Amygdala (tissue), 56 donors: ENCODE results near the gene MVP.

ENCODE experiments used
- DNase-seq, 56 donors: peaks; one replicate each; lab custom pipeline; 2025; lab: John Stamatoyannopoulos, UW

The MVP gene

DNA sequence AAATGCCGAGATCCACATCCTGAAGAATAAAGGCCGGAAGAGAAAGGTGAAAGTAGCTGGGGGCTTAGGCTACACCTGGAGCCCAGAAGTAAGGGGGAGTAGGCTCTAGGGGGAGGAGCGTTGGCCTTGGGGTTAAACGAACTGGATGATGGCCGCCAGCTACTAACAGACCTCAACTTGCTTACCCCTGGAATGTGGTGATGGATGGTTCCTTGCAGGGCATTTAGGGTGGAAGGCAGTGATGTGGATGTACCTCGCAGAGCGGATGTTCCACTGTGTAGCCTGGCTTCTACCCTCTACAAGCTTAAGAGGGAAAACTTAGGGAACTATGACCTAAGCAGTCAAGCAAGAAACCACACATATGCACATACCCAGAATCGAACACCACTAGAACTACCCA, 16.2 kb upstream of the MVP start:
- DNase-seq = no peak

DNA sequence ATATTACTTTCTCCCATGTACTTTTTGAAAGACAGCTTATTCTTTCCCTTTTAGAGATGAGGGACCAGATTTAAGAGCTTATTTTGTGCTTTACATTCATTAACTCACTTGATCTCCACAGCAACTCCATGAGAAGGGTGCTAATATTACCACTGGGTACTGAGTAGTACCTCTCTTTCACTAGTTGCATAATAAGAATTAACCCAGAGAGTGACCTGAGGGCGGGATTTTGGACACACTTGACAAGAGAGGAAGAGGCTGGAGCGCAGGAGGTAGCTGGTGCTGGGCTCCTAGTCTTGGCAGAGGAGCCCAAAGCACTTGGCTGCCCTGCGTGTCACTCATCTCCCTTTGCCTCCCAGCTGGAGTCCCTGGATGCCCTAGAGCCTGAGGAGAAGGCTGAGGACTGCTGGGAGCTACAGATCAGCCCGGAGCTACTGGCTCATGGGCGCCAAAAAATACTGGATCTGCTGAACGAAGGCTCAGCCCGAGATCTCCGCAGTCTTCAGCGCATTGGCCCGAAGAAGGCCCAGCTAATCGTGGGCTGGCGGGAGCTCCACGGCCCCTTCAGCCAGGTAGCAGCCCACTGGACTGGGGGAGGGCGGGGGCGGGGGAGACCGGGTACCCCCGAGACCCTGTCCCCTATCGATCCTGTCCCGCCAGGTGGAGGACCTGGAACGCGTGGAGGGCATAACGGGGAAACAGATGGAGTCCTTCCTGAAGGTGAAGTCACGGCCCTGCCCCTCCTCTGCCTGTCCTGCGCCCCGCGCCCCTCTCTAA, 15.6 kb upstream of the MVP start:
- peak in 18 of 56 donors; percentile 24 to 67 (median 43) for DNase-seq

DNA sequence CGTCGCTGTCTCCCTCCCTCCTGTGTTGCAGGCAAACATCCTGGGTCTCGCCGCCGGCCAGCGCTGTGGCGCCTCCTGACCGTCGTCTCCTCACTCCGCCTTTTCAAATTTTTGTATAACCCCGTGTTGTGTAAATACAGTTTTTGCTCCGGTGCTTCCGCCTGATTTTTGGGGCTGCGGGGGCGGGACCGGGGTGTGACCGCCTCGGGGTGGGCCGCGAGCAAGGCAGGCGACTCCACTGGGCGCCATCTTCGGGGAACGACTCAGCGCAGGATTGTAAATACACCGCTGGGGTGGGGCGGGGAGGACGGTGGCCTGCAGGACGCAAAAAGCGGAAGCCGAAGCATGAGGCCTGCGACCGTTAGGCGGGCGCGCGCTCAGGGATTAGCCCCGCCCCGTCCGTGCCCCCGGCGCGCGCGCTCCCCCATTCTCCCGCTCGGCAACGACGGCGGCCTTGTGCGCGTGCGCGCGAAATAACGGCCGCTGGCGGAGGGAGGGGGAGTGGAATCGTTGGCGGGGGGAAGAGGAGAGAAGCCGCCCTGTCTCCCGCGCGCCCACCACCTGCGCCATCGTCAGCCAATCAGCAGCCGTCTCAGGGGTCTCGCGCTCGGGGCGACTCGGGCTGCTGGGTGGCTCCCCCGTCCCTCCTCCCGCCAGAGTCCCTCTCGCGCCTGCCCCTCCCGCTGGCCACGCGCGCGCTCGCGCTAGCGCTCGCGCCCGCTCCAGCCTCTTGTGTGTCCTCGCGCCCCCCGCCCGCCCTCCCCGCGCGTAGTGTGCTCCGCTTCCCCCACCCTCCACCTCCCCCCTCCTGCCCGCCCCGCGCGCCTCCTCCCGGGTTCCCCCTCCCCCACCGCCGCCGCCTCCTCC, 14.8 kb upstream of the MVP start:
- DNase-seq = peak; percentile 69 to 99 (median 95)

DNA sequence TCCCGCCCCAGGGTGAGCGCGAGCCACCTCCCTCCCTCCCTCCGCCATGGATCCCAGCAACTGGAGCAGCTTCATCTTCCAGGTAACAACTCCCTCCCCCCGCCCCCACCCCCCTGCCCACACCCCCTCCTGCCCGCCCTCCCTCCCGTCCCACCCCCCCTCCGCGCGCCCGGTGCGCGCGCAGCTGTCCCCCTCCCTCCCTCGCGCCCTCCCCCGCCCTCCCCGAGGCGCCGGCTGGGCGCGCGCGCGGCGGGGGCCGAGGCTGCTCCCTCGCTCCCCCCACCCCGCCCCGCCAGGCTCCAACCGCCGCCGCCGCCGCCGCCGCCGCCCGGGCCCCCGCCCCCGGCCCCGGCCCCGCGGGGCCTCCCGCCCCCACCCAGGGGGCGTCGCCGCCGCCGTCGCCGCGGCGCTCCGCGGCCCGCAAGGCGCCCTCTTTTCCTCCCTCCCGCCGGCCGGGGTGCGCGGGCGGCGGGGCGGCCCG, 14.1 kb upstream of the MVP start, which contains the start of gene MAZ:
TSS of gene MAZ (plus strand) at position 431 of the 481 bp plus-strand sequence. CDS start 173 bp downstream, outside the sequence.
- peak in 10 of 56 donors; percentile 65 to 82 (median 74) for DNase-seq

DNA sequence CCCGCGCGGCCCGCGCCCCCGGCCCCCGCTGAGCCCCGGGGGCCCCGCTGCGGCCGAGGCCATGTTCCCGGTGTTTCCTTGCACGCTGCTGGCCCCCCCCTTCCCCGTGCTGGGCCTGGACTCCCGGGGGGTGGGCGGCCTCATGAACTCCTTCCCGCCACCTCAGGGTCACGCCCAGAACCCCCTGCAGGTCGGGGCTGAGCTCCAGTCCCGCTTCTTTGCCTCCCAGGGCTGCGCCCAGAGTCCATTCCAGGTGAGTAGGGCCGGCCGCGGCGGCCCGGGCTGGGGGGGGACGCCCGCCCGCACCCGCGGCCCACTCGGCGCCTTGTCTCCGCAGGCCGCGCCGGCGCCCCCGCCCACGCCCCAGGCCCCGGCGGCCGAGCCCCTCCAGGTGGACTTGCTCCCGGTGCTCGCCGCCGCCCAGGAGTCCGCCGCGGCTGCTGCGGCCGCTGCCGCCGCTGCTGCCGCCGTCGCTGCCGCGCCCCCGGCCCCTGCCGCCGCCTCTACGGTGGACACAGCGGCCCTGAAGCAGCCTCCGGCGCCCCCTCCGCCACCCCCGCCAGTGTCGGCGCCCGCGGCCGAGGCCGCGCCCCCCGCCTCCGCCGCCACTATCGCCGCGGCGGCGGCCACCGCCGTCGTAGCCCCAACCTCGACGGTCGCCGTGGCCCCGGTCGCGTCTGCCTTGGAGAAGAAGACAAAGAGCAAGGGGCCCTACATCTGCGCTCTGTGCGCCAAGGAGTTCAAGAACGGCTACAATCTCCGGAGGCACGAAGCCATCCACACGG, 13.4 kb upstream of the MVP start:
- DNase-seq = peak in 9 of 56 donors; percentile 11 to 53 (median 22)

DNA sequence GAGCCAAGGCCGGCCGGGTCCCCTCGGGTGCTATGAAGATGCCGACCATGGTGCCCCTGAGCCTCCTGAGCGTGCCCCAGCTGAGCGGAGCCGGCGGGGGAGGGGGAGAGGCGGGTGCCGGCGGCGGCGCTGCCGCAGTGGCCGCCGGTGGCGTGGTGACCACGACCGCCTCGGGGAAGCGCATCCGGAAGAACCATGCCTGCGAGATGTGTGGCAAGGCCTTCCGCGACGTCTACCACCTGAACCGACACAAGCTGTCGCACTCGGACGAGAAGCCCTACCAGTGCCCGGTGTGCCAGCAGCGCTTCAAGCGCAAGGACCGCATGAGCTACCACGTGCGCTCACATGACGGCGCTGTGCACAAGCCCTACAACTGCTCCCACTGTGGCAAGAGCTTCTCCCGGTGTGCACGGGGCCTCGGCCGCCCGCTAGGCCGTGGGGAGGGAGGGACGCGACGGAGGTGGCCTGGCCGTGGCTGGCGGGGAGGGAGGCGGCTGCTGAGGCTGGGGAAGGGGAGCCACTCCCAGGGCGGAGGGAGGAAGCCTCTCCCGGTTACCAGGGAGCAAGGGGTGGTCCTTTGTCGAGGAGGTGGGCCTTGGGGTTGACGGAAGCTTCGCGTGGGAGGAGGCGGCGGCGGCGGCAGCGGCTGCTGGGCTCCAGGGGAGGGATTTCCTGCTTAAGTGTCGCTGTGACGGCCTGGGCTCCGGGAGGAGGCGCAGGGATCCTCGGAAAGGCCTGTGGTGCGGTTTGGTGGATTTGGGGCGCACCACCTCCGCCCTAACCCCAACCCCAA, 12.6 kb upstream of the MVP start:
- DNase-seq = peak in 52 of 56 donors; percentile 42 to 96 (median 84)

DNA sequence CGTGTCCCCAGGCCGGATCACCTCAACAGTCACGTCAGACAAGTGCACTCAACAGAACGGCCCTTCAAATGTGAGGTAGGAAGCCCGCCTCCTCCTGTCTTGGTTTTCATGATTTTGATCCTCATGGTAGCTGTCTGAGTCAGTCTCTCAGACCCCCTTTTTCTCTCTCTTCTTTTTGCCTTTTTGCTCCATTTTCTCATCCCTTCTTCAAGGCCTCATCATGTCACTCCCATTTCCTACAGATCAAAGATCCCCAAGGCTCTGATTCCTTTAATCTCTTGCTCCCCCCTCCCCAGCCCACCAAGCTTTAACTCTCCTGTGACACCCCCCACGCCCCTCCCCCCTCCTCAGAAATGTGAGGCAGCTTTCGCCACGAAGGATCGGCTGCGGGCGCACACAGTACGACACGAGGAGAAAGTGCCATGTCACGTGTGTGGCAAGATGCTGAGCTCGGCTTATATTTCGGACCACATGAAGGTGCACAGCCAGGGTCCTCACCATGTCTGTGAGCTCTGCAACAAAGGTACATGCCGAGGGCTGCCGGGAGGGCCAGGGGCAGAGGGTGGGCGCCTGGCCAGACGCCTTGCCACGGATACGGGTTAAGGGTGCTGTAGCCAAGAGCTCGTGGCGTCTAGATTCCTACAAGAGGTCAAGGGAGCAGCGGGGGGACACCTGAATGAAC, 11.9 kb upstream of the MVP start:
- DNase-seq = no peak

DNA sequence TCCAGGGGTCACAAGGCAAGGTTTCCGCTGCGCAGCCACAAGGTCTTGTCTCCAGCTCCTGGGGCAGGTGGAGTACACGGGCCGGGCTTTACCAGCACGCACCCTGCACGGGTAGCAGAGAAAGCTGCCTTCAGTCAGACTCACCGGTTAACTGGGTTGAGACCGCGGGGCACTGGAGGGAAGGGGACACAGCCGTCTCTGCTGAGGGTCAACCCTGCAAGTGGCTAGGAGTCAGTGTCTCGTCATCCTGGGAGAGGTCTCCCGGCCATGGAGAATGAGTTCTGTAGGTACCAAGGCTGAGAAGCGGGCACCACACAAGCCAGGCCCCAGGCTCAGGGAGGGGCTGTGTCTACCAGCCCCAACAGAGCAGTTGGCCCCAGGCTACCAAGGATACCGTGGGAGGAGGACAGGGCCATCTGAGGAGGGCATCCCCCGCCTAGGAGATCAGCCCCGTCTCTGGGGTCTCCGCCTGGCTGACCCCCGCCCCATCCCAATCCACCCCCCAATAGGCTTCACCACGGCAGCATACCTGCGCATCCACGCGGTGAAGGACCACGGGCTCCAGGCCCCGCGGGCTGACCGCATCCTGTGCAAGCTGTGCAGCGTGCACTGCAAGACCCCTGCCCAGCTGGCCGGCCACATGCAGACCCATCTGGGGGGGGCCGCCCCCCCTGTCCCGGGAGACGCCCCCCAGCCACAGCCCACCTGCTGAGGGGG, 11.1 kb upstream of the MVP start:
- DNase-seq = no peak

DNA sequence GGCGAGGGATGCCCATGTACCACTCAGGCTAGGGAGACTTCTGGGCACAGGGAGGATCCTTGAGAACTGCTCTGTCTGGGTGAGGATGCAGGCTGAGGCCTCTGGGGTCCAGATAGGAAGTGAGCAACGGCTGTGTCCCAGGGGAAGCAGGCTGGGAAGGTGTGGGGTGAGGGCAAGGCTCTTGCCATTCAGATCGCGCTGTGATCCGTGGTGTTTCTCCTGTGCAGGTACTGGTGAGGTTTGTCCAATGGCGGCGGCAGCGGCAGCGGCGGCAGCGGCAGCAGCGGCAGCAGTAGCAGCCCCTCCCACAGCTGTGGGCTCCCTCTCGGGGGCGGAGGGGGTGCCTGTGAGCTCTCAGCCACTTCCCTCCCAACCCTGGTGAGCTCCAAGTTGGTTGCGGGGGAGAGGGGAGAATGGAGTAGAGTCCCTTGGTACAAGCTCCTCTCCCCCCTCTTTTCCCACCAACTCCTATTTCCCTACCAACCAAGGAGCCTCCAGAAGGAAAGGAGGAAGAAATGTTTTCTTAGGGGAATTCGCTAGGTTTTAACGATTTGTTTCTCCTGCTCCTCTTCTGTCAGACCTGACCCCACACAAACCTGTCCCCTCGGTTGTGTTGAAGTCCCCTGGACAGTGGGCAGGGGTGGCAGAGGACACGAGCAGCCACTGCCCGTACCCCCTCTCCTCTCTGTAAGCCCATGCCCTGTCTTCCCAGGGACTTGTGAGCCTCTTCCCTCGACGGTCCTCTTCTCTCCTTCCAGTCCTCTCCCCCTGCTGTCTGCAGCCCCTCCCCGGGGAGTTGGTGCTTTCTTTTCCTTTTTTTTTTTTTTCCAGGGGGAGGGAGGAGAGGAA, 10.2 kb upstream of the MVP start:
- peak in 1 of 56 donors; percentile 17 for DNase-seq

DNA sequence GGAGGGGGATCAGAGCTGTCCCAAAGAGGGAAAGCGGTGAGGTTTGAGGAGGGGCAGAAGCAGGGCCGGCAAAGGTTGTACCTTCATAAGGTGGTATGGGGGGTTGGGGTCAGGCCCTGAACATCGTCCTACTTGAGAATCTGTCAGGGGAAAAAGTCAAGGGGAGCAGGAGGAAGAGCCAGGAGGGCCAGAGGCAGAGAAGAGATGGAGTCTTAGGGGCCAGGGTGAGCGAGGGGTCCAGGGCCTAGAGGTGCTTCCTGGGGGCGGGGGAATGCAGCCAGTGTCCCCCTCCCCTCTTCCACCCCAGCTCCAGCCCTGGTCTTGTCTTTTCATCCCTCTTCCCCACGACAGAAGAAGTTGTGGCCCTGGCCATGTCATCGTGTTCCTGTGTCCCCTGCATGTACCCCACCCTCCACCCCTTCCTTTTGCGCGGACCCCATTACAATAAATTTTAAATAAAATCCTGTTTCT, 9.5 kb upstream of the MVP start:
- no peak for DNase-seq

DNA sequence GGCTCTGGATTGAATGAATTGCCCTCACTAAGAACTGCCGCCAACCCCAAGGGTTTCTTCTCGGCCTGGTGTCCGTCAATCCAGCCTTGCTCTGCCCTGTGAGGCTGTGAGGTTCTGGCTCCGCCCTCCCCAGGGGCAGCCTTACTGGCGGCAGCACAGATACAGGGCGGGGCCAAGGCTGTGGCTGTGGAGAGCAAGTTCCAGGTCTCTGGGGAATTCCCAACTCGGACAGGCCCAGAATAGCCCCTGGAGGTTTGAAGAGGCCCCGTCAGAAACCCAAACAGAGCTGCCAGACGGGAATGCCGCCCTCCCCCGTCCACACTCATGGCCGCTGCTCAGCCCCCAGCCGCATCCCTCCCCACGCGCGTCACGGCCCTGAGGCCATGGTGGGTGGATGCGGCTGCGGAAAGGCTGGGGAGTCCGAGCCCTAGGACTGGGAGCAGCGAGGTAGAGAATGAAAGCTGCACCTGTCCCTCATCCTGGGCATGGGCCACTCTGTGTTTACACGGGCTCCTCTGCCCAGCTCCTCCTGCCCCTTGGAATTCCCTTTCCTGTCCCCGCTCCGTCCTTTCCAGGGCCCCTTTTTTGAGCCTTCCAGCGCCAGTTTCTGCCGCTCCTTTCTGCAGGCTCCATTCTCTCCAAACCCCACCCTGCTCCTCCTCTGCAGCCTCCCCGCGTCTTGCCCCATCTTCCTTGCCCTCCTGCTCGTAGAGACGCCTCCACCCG, 8.9 kb upstream of the MVP start:
- DNase-seq = peak in 55 of 56 donors; percentile 38 to 98 (median 87)

DNA sequence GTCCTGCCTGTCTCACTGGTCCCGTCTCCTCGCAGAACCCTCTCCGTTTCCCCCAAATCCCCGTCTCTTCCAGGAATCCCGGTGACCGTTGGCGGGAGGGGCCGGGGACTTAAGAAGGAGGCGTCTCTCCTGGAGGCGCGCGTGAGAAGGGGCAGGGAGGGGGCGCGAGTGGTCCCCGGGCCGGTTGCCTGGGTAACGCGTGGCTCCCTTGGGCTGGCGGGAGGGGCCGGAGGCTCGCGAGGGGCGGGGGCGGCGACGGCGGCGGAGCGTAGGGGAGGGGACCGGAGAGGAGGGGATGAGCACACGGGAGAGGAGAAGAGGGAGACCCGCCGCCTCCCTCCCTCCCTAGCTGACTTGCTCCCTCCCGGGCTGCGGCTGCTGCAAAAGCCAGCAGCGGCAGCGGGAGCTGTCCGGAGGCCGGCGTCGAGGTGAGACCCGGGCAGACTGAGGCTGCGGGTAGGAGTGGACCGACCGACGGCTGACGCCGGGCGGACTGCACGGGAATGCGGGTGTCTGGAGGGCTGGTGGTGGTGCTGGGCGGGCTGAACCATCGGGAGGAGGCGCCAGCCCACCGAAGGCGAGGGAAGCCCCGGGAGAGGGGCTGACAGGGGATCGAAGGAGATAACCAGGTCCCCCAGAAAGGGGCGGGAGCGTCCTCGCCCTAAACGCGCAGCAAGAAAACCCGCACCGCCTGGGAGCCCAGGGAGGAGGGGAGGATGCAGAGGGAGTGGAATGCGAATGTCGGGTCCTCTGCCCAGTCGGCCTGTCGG, 8.2 kb upstream of the MVP start, which contains the start of gene PRRT2:
TSS of gene PRRT2 (plus strand) at position 298 of the 770 bp plus-strand sequence. CDS start 862 bp downstream, outside the sequence.
- DNase-seq = peak in 44 of 56 donors; percentile 33 to 86 (median 69)

DNA sequence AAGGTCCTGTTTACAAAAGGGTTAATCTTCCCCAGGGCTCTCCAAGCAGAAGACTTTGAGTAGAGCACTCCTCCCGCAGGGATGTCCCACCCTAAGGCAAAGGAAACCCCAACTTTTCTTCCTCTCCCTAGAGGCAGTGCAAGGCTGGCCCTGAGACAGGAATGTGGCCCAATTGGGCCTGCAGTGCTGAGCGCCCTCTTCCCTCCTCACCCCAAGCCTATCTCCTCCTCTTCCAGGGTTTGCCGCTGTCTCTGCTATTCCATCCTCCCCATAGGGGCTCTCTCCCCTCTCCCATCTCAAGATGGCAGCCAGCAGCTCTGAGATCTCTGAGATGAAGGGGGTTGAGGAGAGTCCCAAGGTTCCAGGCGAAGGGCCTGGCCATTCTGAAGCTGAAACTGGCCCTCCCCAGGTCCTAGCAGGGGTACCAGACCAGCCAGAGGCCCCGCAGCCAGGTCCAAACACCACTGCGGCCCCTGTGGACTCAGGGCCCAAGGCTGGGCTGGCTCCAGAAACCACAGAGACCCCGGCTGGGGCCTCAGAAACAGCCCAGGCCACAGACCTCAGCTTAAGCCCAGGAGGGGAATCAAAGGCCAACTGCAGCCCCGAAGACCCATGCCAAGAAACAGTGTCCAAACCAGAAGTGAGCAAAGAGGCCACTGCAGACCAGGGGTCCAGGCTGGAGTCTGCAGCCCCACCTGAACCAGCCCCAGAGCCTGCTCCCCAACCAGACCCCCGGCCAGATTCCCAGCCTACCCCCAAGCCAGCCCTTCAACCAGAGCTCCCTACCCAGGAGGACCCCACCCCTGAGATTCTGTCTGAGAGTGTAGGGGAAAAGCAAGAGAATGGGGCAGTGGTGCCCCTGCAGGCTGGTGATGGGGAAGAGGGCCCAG, 7.3 kb upstream of the MVP start:
- DNase-seq = peak in 3 of 56 donors; percentile 25 to 48 (median 40)
